ENCODE measurements around the gene TMEM184A.

TMEM184A gene

GRCh38 chr7:1567896-1568510 lies 12.0 kb upstream of the TMEM184A start:
- DNase-seq (ENCODE audit: low read depth in 3 of 3) = no peak

- DNase-seq (ENCODE audit: low read depth in 3 of 3) = no peak
These were observed 11.2 kb upstream of the TMEM184A start for GRCh38 chr7:1567049-1567771.

- no peak for DNase-seq (ENCODE audit: low read depth in 3 of 3)
These were observed 10.7 kb upstream of the TMEM184A start for GRCh38 chr7:1566687-1567048.

GRCh38 chr7:1564603-1565022 lies 8.6 kb upstream of the TMEM184A start:
- DNase-seq (ENCODE audit: low read depth in 3 of 3) = no peak

DNA sequence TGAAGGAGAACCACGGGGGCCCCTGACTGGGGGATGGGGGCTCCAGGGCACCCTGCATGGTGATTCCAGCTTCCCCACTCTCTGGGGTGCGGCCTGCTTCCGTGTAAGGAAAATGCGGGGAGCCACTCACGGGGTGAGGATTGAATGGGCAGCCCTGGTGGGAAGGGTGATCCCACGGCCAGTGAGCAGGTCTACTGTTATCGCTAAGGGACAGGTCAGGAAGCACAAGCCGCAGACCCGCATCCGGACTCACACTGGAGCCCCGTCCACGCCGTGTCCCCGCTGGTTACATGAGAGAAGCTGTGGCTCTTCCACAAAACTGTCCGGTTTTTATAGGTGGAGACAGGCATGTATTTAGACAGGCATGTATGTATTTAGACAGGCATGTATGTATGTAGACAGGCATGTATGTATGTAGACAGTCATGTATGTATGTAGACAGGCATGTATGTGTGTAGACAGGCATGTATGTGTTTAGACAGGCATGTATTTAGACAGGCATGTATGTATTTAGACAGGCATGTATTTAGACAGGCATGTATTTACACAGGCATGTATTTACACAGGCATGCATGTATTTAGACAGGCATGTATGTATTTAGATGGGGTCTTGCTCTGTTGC lies 8.1 kb upstream of the TMEM184A start:
- no peak for DNase-seq (ENCODE audit: low read depth in 3 of 3)

- no peak for DNase-seq (ENCODE audit: low read depth in 3 of 3)
These were observed 6.6 kb upstream of the TMEM184A start for GRCh38 chr7:1562597-1563051.

DNA sequence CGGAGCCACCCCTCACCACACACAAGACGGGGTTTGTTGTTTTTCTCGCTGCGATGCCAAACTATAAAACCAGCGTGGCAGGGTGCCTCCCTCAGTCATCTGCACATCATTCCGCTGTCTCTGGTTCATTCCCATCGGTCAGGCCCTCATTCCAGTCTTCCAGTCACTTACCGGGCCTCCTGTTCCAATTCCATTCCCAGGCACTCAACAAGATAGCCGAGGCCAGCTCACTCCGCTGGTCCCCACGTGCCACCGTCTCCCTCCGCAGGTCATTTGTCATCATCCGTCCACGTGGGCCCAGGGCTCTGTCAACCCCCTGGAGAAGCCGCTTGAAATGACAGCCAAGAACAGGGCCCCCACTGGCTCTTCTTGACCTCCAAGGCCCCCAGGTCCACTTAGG lies 6.1 kb upstream of the TMEM184A start:
- DNase-seq (ENCODE audit: low read depth in 3 of 3) = no peak

- no peak for DNase-seq (ENCODE audit: low read depth in 3 of 3)
These were observed 5.3 kb upstream of the TMEM184A start for GRCh38 chr7:1561036-1561940.

DNA sequence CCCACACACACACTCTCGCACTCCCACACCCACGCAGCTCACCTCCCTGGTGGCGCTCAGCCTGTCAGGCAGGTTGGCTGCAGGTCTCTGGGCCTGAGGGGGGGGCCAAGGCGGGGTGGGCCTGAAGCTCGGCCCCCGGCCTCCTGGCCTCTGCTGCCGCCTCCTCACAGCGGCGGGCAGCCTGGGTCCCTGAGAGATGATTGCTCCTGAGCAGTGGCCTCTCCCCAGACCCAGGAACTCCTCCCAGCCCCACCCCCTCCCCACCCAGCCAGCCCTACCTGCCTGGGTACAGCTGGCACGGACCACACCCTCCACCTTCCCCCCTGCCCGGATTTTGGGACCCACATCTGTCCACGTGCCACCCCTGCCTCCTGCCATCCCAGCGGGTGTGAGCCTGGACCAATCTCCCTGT lies 4.6 kb upstream of the TMEM184A start:
- DNase-seq (ENCODE audit: low read depth in 3 of 3) = no peak

DNA sequence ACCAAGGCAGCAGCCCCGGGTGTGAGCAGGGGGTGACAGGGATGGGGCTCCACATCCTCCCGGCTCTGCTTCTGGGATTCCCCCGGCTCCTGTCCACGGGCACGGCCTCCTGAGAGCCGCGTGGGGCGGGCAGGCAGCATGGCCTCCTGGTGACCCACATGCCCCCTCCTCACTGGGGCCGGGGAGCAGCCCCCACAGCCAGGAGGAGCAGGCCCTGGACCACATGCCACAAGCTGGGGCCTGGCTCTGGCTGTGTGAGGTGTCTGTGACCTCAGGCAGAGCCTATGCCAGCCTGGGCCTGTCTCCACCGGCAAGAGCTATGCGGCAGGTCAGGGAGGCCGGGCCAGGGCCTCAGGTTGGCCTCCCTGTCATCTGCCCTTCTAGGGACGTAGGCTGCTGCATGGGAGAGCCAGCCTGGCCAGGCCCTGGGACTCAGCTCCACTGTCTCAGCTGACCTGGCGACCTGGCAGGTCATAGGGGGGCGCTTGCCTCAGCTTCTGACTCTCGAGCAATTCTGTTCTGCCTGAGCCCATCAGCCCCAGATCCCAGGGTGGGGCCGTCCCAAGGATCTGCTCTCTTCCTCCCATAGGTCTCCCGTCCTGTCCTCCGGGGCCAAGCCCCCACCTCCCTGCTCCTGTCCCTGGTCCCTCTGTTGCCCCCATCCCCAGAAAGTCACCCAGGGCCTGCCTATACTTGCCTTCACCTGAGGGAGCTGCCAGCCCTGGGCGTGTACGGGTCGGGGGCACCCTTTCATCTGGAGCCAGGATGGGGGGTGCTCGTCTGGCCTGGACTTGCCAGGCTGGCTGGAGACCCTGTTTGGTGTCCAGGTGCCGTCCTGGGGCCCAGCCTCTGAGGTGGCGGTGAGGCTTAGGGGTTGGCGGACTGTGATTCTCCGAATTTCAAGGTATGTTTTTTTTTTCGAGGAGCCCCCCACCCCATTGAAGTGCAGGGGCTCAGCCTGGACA lies 3.9 kb upstream of the TMEM184A start:
- DNase-seq (ENCODE audit: low read depth in 3 of 3) = no peak

GRCh38 chr7:1558841-1559625 lies 3.0 kb upstream of the TMEM184A start:
- no peak for DNase-seq (ENCODE audit: low read depth in 3 of 3)

DNA sequence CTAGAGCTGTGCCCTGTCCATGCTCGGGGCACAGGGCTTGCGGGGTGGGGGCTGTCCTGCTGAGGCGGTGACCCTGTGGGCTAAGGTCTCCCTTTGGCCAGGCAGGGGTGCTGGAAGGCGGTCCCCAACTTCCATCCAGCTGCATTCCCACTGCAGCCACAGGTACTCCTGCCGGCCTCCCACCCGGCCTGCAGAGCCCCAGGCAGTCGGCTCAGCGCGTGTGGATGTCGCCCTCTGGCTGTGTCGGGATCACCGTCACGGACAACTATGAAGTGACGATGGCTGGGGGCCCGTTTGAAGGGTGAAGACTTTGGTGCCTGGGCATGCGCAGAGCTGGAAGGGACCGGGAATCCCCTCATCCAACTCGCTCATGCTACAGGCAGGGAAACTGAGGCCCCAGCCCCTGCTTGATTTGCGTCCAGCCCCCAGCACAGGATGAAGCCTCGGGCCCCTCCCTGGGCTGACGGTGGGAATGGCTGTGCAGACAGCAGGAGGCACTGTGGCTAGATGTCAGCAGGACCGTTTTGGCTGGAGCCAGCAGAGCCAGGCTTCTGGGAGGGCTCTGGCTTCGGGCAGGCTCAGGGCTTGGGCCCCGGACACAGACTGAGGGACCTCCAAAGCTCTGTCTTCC lies 2.3 kb upstream of the TMEM184A start:
- DNase-seq (ENCODE audit: low read depth in 3 of 3) = no peak

DNA sequence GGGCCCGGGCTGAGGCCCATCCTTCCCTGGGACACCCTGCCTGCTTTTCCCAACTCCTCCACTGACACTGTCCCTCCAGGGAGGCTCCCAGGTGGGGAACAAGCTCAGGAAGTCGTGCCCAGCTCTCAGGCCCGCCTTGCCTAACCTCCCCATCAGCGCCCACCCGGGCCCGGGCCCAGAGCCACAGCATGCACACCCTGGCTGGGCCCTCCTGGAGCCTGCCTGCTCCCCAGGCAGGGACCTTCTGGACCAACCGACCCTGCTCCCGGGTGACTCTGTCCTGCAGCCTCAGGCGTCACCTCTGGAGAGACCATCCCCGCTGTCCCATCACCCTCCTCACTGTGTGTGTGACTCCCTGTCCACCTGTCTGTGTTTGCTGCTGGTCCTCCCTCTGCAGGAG lies 1.8 kb upstream of the TMEM184A start:
- DNase-seq (ENCODE audit: low read depth in 3 of 3) = no peak

- no peak for DNase-seq (ENCODE audit: low read depth in 3 of 3)
These were observed 1.0 kb upstream of the TMEM184A start for GRCh38 chr7:1557006-1557405.

- no peak for DNase-seq (ENCODE audit: low read depth in 3 of 3)
These were observed 776 bp downstream of the TMEM184A start for GRCh38 chr7:1555046-1555812.

DNA sequence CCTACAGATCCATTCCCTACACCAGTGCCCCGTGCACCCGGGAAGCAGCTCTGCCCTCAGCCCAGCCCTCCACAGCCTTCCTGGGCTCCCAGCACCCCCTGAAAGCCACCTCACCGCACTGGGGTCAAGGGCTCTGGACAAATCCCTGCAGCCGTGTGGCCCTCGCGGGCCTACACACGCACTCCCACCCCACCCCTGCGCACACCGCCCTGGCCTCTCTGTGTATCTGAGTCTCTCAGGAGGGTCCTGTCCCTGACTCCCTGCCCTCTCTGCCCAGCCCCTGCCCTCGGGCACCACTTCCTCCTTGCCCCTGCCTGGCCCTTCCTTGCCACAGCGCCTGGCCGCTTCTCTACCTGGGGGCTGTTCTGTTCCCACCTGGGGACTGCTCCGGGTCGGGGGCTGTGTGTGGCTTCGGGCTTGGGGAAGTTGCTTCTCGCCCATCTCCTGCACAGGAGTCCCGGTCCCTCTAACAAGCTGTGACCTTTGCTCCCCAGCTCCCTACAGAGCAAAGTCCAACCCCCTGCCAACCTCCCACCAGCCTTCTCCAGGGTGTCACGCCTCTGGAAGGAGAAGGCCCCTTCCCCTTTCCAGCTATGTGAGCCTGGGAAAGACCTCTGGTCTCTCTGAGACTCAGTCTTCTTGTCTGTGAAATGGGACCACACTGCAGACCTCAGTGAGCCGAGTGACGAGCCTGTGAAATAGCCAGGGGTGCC lies 1.5 kb downstream of the TMEM184A start:
- no peak for DNase-seq (ENCODE audit: low read depth in 3 of 3)

GRCh38 chr7:1553512-1554210 lies 2.3 kb downstream of the TMEM184A start:
- no peak for DNase-seq (ENCODE audit: low read depth in 3 of 3)

- DNase-seq (ENCODE audit: low read depth in 3 of 3) = no peak
These were observed 3.8 kb downstream of the TMEM184A start for GRCh38 chr7:1552200-1552599.
